ENCODE results near the gene MPEG1.

MPEG1 gene, protein sequence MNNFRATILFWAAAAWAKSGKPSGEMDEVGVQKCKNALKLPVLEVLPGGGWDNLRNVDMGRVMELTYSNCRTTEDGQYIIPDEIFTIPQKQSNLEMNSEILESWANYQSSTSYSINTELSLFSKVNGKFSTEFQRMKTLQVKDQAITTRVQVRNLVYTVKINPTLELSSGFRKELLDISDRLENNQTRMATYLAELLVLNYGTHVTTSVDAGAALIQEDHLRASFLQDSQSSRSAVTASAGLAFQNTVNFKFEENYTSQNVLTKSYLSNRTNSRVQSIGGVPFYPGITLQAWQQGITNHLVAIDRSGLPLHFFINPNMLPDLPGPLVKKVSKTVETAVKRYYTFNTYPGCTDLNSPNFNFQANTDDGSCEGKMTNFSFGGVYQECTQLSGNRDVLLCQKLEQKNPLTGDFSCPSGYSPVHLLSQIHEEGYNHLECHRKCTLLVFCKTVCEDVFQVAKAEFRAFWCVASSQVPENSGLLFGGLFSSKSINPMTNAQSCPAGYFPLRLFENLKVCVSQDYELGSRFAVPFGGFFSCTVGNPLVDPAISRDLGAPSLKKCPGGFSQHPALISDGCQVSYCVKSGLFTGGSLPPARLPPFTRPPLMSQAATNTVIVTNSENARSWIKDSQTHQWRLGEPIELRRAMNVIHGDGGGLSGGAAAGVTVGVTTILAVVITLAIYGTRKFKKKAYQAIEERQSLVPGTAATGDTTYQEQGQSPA

DNA sequence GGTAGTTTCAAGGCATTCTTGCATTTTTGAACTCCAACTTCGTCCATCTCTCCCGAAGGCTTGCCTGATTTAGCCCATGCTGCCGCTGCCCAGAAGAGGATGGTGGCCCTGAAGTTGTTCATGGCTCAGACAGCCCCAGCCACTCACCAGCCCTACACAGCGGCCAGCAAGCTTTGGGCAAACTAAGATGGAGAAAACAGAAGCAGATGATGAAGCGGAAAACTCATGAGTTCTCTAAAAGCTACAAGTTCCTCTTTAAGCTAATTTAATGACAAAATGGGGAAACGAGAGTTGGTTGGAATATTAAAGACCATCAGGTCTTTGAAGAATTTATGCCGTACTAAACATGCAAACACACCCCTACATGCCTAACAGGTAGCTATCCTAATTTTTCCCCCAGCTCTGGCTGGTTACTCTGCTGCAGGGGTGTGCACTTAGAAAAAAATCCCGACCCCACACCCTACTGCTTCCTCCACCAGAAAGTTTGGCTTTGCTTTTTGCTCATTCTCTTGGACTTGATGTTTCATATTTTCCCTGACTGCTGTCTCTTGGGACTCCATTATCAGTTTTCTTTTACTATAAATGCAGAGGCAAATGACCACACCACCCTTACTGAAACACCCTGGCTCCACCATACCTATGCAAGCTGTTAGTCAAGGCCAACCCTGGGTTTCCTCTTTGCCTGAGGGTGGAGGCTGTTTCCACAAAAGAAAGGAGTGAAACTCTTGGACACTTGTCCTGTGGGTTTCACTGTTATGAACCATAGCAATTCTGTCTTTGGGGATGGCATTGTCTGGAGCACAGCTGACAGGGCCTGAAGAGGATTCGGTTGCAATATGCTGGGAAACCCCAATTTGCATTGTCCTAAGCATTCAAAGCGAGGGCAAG, at the start of gene MPEG1:
Gene MPEG1, minus strand, starts transcription at position 184 of the 888 bp plus-strand sequence. Its CDS starts 62 bp downstream, at position 122.
- no peak for DNase-seq

DNA sequence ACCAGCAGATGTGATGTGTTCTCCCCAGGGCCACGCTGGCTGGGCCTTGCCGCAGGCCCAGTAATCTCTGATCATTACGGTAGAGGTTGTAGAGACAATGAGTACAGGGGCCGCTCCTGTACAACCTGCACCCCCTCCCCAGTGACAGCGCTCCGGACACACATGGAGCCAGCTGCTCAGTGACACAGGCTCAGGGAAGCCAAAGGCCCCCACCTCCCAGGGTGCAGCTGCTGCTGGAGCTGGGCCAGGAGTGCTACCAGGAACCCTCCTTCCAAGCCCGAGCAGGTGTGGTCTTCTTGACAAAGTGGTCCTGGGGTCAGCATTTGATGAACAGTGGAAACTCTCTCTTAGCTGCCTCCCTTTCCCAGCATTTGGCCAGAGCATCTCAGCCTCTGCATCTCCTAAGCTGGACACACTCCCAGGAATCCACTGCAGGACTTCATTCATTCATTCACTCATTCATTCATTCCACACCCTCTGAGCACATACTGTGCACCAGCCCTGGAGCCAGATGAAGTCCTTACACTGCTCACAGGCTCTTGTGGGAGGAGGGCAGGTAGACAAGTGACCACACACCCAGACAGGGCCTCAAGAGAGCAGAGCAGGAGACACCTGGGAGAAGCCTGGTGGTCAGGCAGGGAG, 49.6 kb upstream of the MPEG1 start:
- no peak for DNase-seq

DNA sequence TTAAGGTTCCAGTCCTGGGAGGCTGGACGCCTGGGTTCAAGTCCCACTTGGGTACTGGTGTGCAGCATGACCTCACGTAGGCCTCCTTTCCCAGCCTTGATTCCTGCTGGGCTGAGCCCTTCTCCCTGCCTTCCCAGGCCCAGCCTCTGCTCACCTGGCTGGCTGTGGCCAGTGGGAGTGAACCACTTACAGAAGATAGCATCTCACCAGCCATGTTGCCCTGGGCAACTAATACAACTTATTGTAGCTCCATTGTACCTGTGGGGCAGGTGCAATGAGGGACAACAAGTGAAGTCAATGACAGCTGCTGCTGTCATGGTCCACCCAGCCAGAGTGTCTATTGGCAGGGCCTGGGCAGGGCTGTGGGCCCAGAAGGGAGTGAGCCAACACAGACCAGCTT, 48.4 kb upstream of the MPEG1 start:
- DNase-seq, result no peak

DNA sequence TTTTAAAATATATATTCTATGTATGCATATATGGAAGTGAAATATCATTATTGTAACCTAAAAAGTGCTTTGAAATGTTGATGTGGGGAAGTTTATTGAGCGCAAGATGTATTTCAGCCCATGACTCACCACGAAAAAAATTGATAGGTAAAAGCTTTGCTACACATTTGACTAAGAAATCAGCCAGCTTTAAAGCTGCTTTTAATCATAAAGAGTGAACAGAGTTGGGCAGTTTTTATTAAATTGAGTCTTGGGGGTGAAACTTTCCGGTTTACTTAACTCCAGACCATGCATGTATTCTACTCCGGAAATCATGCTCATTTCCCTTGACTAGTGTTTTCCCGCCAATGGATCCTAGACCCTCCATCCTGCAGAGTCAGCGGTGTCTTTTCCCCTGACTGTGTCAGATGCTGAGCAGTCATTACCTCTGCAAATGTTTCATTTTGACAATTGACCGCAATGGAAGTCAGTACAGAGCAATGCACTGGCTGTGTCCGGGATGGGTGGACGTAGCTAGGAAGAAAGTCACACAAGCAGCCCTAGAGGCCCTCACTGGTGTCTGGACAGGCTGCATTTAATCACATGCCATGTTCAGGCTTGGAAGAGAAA, 47.2 kb upstream of the MPEG1 start:
- no peak for DNase-seq

DNA sequence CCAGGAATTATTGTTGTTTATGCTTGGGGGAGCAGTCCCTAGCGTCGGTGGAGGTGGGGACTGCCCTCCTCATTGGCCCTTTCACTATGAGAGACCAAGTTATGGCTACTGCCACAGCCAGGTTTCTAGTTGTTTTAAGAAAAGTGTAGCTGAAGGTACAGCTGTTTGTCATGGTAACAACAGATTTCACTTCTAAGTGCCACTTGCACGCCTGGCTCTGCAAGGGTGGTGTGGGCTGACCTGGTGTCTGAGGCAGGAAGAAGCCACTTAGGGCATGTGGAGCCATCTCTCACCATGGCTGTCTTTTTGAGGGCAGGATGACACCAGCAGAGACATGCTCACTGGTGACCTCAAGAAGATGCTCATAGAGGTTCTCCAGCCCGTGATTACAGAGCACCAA, 46.3 kb upstream of the MPEG1 start:
- no peak for DNase-seq

DNA sequence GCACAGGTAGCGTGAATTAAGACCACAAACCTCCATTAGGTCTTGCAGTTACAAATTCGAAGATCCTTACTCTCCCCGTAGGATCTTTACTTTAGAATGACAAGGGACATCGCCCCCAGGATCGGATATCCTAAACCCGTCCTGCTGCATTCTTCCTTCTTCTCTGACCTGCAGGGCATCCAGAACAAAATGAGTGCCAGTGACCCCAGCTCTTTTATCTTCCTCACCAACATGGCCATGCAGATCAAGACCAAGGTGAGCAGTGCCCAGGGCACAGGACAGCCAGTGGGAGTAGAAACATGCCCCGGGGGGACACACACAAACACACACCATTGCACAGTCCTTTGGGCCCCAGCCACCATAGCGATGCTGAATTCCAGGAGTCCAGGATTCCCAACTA, 42.6 kb upstream of the MPEG1 start:
- DNase-seq, result no peak

DNA sequence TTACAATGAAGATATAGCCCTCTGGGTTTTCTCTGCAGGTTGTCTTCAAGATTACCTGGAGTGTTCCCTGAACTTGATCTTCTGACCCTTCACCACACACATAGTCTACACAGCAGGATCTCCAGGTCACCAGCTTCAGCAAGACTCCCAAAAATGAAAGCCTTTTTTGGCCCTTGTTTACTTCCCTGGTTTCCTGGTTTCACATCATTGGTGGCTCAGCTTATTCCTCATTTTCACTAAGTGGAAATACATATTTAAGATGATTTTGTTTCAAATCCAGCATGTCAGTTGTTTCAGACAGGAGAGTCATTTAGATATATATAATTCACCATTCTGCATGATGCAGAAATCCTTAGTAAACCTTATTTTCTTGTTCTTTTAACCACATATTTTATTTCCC, 41.6 kb upstream of the MPEG1 start:
- DNase-seq, result no peak

DNA sequence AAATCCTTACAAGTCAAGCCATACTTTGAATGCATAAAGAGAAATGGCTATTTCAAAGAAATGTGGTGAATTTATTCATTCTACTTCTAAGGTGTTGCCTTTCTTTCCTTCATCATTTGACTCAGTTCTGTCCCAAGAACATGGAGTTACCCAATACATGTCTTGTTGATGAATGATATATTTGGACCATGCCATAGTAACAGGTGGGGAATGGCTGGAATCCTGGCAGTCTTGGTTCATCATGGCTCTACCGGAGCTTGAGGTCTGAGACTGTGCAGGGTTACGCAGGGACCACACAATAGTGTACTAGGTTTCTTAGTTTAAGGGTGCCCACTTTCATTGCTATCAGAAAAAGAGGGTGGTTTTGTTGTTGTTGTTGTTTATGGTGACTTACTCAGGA, 40.3 kb upstream of the MPEG1 start:
- DNase-seq, result no peak

DNA sequence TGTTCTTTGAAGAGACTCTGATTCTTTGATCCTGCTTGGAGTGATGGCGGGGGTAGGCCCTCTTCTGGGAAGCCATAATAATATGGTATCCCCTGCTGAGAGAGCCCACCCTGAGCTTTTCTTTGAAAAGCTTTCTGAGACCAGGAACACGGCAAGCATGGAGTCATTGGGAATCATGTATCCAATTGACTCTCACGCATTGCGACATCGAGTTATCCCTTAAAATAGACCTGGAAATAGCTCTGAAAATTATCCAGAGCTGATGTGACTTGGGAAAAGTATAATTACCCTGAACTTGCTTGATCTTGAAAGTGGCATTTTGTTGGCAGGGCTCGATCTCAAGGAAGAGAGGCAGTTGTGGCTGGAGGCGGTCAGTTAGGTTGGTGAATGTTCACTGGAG, 36.8 kb upstream of the MPEG1 start:
- no peak for DNase-seq

DNA sequence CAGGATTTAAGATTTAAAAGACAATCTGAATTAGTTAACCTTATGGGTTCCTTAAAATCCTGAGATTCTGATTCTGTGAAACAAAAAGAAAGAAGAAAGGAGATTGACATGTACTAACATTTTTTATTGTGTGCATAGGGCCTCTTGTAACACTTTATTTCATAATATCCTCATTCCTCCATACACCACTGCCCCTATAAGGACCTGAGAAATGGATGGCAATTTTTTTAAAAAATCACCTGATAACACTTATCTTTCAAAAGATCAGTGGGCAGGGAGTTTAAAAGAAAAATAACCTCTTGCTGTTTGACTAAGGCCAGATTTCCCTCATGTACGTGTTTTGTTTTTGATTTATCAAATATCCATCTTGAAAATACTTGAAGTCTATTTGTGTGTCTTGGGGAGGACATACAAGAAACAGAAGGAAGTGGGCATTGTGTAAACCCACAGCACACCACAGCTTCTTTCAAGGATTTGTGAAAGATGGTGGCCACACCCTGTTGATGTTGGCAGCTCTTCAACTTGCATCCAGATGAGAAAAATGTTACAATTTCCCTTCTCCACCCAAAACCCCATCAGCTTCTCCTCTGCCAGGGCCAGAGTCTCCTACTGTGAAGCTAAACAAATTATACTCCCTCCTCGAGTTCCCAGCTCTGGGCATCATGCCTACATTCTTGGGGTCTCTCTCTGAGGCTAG, 35.0 kb upstream of the MPEG1 start:
- DNase-seq, result no peak

DNA sequence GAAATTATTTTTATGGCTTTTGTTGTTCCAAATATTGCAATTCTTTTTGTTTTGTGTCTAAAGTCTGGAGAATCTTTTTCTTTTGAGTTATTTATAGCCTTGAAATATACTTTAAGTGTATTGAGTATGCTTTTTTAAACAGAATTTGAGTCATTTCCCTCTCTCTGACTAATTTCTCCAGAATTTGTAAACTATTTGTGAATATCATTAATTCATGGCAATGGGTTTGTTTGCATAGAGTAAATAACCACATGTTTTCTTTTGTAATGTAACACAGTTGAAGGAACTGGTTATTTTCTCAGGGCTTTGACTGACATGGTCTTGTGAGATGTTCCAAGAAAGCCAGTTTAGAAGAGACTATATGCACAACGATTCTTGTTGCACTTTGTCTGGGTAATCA, 30.9 kb upstream of the MPEG1 start:
- no peak for DNase-seq

DNA sequence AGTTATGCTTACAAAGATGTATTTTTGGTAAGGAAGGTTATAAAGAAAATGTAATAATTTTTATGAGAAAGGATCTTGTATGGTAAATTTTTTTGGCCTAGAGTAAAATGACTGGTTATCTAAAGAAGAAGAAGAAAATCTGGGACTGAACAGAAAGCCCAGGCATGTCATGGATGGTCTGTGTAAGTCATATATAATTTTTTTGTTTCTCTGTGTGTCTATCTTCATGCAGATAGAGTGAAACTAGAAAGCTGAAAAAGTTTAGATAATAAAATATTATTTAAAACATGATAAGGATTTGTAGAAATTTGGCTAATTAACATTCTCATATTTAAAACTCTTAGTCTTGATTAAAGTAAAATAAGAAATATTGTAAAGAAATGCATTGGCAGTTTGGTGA, 27.6 kb upstream of the MPEG1 start:
- DNase-seq, result no peak

DNA sequence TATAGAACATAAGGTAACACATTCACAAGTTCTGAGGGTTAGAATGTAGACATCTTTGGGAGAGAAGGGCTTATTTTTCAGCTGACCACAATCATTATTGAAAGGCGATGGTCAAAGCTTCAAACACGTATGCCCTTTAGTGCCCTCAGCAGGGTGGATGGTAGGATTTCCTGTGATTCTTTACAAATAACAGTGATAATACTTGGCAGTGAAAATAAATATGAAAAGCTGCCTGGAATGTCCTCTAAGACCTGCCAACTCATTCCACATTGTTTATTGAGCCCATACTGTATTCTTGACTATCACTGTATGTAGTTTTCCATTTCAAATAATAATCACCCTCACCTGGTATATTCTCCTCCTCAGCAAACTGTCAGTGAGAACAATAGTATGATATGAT, 13.7 kb upstream of the MPEG1 start:
- DNase-seq, result no peak

DNA sequence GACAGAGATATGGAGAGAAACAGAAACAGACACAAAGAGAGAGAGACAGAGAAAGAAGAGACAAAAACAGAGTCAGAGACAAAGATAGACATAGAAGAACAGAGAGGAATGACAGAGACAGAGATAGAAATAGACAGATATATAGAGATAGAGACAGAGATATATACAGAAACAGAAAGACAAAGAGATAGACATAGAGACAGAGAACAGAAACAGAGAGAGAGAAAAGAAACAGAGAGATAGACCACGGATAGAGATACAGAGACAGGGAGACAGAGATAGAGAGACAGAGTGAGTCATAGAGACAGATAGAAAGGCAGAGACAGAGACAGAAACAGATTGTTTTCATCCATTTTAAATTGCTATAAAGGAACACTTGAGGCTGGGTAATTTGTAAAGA, 12.3 kb upstream of the MPEG1 start:
- DNase-seq, result no peak

DNA sequence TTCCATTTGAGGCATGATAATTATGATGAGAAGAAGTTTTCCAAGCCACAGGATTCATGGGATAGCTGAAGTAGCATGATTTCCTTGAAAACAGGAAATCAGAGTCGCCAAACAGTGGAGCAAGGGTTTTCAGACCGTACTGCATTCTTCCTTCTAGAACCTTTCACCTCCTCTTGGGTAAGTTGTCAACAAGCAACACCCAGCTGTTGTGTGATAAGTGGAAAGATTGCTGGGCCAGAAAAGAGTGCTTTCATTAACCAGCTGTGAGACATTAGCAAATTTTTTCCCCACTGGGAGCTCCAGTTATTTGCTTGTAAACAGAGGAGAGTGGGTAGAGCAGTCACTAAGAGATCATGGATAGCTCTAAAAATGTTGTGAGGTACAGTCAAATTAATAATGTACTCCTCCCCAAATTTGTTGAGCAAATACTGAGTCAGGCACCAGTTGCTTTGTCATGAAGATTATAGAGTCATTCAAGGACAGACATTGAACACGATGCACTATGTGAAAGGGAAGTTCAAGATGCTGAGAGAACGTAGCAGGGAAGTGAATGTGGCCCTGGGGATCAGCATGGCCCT, 11.7 kb upstream of the MPEG1 start:
- DNase-seq, result no peak

DNA sequence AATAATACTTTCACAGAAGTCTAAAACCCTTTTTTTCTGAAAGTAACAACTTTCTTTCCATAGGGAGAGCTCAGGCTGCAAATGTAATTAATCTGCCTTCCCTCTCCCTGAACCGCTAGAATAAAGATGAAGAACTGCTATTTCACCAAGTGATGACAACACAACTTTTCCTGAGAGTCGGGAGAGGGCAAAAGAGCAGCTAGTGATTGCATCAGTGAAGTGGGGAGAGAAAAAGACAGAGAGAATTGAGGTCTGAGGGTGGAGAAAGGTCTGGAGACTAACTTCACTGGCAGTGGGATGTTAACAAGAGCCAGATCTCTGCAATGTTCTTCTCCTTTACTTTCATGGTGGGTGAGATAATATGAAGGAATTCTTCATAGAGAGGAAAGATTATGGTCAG, 10.9 kb upstream of the MPEG1 start:
- no peak for DNase-seq

DNA sequence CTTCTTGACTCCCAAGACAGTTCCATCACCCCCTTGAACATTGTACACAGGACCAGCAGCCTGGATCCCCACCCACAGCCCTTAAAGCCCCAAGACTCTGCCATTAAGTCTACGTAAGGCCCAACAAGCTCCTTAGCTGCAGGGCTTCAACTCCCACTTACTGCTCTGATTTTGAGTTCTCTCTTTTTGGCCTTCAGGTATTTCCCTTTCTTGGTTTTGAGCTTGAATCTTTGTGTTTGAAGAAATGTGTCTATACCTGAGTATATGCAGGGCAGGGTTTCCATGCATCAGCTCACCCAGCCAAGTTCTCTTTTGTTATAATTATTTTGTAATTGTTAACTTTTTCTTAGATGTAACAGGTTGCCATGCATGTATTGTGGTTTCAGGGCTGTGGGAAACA, 10.4 kb upstream of the MPEG1 start:
- no peak for DNase-seq

DNA sequence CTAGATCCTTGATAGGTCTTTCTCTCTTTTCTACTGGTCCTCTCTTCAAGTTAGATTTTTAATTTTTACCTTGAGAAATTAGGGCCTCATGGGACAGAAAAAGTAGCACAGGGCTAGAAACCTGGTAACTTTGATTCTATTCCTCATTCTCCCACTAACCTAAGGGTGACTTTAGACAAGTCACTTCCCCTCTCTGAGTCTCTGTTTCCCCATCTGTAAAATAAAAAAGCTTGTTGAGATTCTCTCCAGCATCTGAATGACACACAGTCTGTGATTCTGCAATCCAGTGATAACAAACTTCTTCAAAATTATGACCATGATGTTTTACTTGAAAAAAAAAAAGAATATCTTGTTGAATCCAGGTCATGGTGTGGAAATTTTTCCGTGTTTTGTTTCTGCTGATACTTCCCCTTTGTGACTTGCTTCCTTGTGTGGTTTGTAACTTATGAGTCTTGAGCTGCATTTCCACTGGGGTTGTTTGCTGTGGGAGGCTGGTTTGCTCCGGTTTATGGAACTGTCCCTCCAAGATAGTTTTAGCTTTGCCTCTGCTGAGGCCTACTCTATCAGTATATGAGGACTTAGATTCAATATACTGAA, 9.8 kb upstream of the MPEG1 start:
- DNase-seq, result no peak

DNA sequence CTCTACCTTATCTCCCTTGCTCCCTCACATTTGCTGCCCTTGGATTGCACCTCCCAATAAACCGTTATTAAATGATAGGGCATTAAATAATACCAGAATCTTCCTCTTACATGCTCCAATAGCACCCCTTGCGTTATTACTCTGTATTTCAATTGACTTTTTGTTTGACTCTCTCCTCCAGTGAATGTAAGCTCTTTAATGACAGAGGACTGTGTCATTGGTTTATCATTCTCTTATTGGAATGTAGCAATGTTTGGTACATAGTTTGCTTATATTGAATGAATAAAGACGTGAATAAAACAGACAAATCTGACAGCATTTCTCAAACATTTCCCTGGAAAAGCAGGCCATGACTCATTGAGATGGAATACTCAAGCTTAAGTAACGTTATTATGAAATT, 8.7 kb upstream of the MPEG1 start:
- DNase-seq, result no peak

DNA sequence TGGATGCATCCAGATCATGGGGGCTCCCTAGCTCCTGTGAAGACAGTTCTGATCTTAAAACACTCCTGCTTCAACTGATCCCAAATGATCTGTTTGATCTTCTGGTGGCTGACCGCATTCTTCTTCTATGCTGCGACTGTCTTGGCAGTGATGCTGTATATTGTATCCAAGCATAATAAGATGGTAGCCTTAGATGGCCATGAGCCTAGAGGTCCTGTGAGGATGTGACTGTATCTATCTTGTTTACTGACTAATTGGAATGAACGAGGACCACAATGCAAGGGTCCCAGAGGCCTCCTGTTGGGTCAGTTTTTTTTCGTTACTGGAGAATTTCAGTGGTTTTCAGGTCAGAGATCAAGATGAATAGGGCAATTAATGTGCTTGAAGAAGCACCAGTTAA, 7.1 kb upstream of the MPEG1 start:
- no peak for DNase-seq

DNA sequence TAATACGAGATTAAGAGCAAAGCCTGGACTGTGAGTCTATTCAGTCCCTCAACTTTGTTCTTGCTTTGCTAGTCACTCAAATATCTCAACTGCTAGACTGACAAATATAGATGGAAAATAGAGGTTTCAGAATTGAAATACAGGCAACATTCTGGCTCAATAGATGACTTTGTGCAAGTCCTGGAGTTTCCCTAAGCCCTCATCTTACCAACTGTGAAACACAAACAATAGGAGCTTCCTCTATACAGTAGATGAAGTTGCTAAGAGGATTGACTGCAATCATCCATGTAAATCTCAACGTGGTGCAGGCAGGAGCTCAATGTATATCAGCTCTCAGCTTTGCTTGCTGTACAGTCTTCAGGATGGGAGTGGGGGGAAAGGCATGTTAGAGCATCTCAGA, 6.2 kb upstream of the MPEG1 start:
- no peak for DNase-seq

All from CD4-positive, alpha-beta T cell treated with Interleukin-6 for 4 hours (primary cell).